Keratinocyte (primary cell): Measurements from ENCODE around the gene PTPRT.

ENCODE experiments used
- CTCF ChIP-seq, 3 experiments: IDR thresholded peaks in 1 of 3; conservative IDR thresholded peaks in 1 of 3; optimal IDR thresholded peaks in 1 of 3; 2 replicates in 2 of 3; 3 replicates in 1 of 3; pipeline versions ENCODE3 to v1.5.1; 2011; ENCODE audit warnings: low read length in 3 of 3, mild to moderate bottlenecking in 3 of 3, moderate library complexity in 2 of 3, control low read depth in 1 of 3, inconsistent platforms in 1 of 3; ENCODE audit not compliant: insufficient read depth in 2 of 3; ENCODE audit errors: extremely low read depth in 1 of 3
- EZH2 ChIP-seq: IDR thresholded peaks from one replicate; pipeline ENCODE4 v1.6.1; 2012; ENCODE audit warnings: inconsistent platforms, mild to moderate bottlenecking, low read length, moderate library complexity

- TF ChIP-seq CTCF (optimal IDR thresholded peaks at IDR 0.05 in 1 of 3, IDR thresholded peaks at IDR 0.05 in 1 of 3, conservative IDR thresholded peaks at IDR 0.05 in 1 of 3; ENCODE audit: extremely low read depth in 1 of 3, insufficient read depth in 2 of 3, low read length in 3 of 3): no peak
- TF ChIP-seq EZH2: no peak
Observed at GRCh38 chr20:42173440-42173839, 1016.3 kb downstream of the PTPRT start.
